Neural cell (in vitro differentiated cells): ENCODE measurements around the gene CCR6. TPM values are rescaled to one million over a fixed set of nuclear protein-coding genes. Genes with fewer than 3 reads are reported as not detected.

Source experiments
- H2AFZ ChIP-seq: fragments of 200-600, 300-800 bp; sonication (generic), shearing (Covaris generic); 2 replicates; pipeline ENCODE4 v1.6.0; 2014; ENCODE audit warnings: low read depth, mild to moderate bottlenecking, antibody characterized with exemption, low read length, moderate library complexity
- H3F3A ChIP-seq: fragments of 200-600 bp; shearing (Covaris generic); 2 replicates; pipeline ENCODE4 v1.6.1; 2016; ENCODE audit warnings: mild to moderate bottlenecking, moderate library complexity, mixed read lengths, antibody characterized with exemption, low read length; ENCODE audit not compliant: insufficient read depth, poor library complexity, severe bottlenecking
- H3K27ac ChIP-seq: fragments of 200-600, 300-800 bp; sonication (generic), shearing (Covaris generic); 2 replicates; pipeline ENCODE4 v1.5.1; 2014; ENCODE audit warnings: mild to moderate bottlenecking, low read length, moderate library complexity
- H3K27me3 ChIP-seq: fragments of 300-800, 200-600 bp; sonication (generic), shearing (Covaris generic); 2 replicates; pipeline ENCODE4 v1.6.0; 2014; ENCODE audit warnings: mild to moderate bottlenecking, low read depth, low read length, moderate library complexity; ENCODE audit not compliant: insufficient read depth
- H3K36me3 ChIP-seq: fragments of 300-800, 200-600 bp; sonication (generic), shearing (Covaris generic); 2 replicates; pipeline ENCODE4 v1.5.1; 2014; ENCODE audit warnings: mild to moderate bottlenecking, antibody characterized with exemption, low read length, moderate library complexity; ENCODE audit not compliant: insufficient read depth
- H3K4me2 ChIP-seq: fragments of 300-800, 200-600 bp; sonication (generic), shearing (Covaris generic); 2 replicates; pipeline ENCODE4 v1.6.0; 2014; ENCODE audit warnings: mild to moderate bottlenecking, low read length
- H3K4me3 ChIP-seq: fragments of 300-800, 200-600 bp; sonication (generic), shearing (Covaris generic); 2 replicates; pipeline ENCODE4 v1.5.1; 2014; ENCODE audit warnings: mild to moderate bottlenecking, low read length, moderate library complexity
- H3K79me2 ChIP-seq: fragments of 200-600 bp; shearing (Covaris generic); replicated peaks from 2 replicates; pipeline ENCODE4 v1.6.0; 2014; ENCODE audit warnings: mild to moderate bottlenecking, low read length, moderate library complexity; ENCODE audit not compliant: insufficient read depth
- H3K9ac ChIP-seq: fragments of 300-800, 200-600 bp; sonication (generic), shearing (Covaris generic); 2 replicates; pipeline ENCODE4 v1.6.1; 2016; ENCODE audit warnings: mild to moderate bottlenecking, low read length, mixed read lengths
- H3K9me2 ChIP-seq: fragments of 200-600 bp; shearing (Covaris generic); 2 replicates; pipeline ENCODE4 v1.6.1; 2016; ENCODE audit warnings: mild to moderate bottlenecking, low read length, mixed read lengths; ENCODE audit not compliant: insufficient read depth
- H3K9me3 ChIP-seq: fragments of 200-600, 300-800 bp; sonication (generic), shearing (Covaris generic); 2 replicates; pipeline ENCODE4 v1.6.1; 2016; ENCODE audit warnings: mild to moderate bottlenecking, mixed run types, low read length, moderate library complexity, mixed read lengths
- H4K20me1 ChIP-seq: fragments of 200-600 bp; shearing (Covaris generic); 2 replicates; pipeline ENCODE4 v1.6.1; 2016; ENCODE audit warnings: mild to moderate bottlenecking, mixed run types; ENCODE audit not compliant: insufficient read depth
- EP300 ChIP-seq: fragments of 450-650 bp; conservative IDR thresholded peaks from 2 replicates; pipeline ENCODE4 v1.6.1; 2014; ENCODE audit warnings: antibody characterized with exemption, mild to moderate bottlenecking, moderate library complexity; ENCODE audit not compliant: poor library complexity, severe bottlenecking
- EZH2 ChIP-seq: fragments of 200-600, 300-800 bp; shearing (Covaris generic), sonication (generic); IDR thresholded peaks from 2 replicates; pipeline ENCODE4 v1.6.1; 2014; ENCODE audit warnings: antibody characterized with exemption, low read length, borderline replicate concordance, mild to moderate bottlenecking; ENCODE audit not compliant: insufficient read depth, poor library complexity, severe bottlenecking
- MXI1 ChIP-seq: fragments of 450-650 bp; conservative IDR thresholded peaks from 2 replicates; pipeline ENCODE4 v1.6.1; 2014; ENCODE audit warnings: antibody characterized with exemption, mild to moderate bottlenecking; ENCODE audit not compliant: poor library complexity, severe bottlenecking
- POLR2AphosphoS5 ChIP-seq: IDR thresholded peaks from 2 replicates; pipeline ENCODE4 v1.6.1; 2012
- RAD21 ChIP-seq: fragments of 450-650 bp; conservative IDR thresholded peaks from 2 replicates; pipeline ENCODE4 v1.6.1; 2014; ENCODE audit warnings: antibody characterized with exemption, mild to moderate bottlenecking, moderate library complexity
- SMC3 ChIP-seq: fragments of 450-650 bp; conservative IDR thresholded peaks from 2 replicates; pipeline ENCODE4 v1.6.1; 2014; ENCODE audit warnings: antibody characterized with exemption, mild to moderate bottlenecking, moderate library complexity; ENCODE audit not compliant: poor library complexity
- TAF1 ChIP-seq: IDR thresholded peaks from 2 replicates; pipeline ENCODE4 v1.6.1; 2012; ENCODE audit warnings: low read depth
- polyA plus RNA-seq: library from polyadenylated mRNA; depleted of rRNA; stranded (reverse); fragments of >200 nt; gene quantifications from 2 replicates; pipeline ENCODE4 v1.2.3, GENCODE V29; 2014
- TF ChIP-seq, protein P1 (sequence below): fragments of 450-650 bp; IDR thresholded peaks from 2 replicates; pipeline ENCODE4 v1.5.1; 2014; ENCODE audit warnings: antibody characterized with exemption, mild to moderate bottlenecking, moderate library complexity; ENCODE audit not compliant: poor library complexity, severe bottlenecking
- TF ChIP-seq, protein P2 (sequence below): IDR thresholded peaks from 2 replicates; pipeline ENCODE4 v1.6.1; 2012; ENCODE audit warnings: borderline replicate concordance

The CCR6 gene
- polyA plus RNA-seq, 1 donor from 2014 or later = not detected

DNA sequence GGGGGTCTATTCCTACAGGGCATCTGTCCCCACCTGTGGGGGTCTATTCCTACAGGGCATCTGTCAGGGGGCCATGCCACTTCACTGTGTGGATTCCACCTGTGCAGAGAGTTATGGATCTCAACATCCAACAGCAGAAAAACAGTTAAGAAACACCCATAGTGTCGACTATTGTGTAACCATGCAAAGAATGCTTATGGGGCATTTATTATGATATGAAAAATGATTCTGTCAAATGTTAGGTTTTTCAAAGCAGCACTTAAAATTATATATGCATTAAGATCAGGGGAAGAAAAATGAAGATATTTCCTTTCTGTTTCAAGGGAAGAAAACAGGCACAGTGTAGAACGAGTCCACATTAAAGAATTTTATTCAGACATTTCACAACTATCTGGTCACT, 32.0 kb downstream of the CCR6 start:
- no peaks in the 10 kb centered on the region for H4K20me1 ChIP-seq
- H3K27ac ChIP-seq = no peak overlapping the region
- TF ChIP-seq SMC3 (no peak), RAD21 (no peak), TAF1 (no peak), EZH2 (no peak), EP300 (no peak), MXI1 (no peak), POLR2AphosphoS5 (no peak)
- TF ChIP-seq, protein P1, sequence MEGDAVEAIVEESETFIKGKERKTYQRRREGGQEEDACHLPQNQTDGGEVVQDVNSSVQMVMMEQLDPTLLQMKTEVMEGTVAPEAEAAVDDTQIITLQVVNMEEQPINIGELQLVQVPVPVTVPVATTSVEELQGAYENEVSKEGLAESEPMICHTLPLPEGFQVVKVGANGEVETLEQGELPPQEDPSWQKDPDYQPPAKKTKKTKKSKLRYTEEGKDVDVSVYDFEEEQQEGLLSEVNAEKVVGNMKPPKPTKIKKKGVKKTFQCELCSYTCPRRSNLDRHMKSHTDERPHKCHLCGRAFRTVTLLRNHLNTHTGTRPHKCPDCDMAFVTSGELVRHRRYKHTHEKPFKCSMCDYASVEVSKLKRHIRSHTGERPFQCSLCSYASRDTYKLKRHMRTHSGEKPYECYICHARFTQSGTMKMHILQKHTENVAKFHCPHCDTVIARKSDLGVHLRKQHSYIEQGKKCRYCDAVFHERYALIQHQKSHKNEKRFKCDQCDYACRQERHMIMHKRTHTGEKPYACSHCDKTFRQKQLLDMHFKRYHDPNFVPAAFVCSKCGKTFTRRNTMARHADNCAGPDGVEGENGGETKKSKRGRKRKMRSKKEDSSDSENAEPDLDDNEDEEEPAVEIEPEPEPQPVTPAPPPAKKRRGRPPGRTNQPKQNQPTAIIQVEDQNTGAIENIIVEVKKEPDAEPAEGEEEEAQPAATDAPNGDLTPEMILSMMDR = no peak
- TF ChIP-seq, protein P2, sequence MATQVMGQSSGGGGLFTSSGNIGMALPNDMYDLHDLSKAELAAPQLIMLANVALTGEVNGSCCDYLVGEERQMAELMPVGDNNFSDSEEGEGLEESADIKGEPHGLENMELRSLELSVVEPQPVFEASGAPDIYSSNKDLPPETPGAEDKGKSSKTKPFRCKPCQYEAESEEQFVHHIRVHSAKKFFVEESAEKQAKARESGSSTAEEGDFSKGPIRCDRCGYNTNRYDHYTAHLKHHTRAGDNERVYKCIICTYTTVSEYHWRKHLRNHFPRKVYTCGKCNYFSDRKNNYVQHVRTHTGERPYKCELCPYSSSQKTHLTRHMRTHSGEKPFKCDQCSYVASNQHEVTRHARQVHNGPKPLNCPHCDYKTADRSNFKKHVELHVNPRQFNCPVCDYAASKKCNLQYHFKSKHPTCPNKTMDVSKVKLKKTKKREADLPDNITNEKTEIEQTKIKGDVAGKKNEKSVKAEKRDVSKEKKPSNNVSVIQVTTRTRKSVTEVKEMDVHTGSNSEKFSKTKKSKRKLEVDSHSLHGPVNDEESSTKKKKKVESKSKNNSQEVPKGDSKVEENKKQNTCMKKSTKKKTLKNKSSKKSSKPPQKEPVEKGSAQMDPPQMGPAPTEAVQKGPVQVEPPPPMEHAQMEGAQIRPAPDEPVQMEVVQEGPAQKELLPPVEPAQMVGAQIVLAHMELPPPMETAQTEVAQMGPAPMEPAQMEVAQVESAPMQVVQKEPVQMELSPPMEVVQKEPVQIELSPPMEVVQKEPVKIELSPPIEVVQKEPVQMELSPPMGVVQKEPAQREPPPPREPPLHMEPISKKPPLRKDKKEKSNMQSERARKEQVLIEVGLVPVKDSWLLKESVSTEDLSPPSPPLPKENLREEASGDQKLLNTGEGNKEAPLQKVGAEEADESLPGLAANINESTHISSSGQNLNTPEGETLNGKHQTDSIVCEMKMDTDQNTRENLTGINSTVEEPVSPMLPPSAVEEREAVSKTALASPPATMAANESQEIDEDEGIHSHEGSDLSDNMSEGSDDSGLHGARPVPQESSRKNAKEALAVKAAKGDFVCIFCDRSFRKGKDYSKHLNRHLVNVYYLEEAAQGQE = no peak
- no peak overlapping the region for H3K9ac ChIP-seq
- no peak overlapping the region for H3K4me2 ChIP-seq
- H3F3A ChIP-seq = no peaks in the 10 kb centered on the region
- no peaks in the 10 kb centered on the region for H3K9me3 ChIP-seq
- H3K79me2 ChIP-seq = no peaks in the 10 kb centered on the region
- no peaks in the 10 kb centered on the region for H3K36me3 ChIP-seq
- no peaks in the 10 kb centered on the region for H3K27me3 ChIP-seq
- no peaks in the 10 kb centered on the region for H3K9me2 ChIP-seq
- H2AFZ ChIP-seq = no peak overlapping the region
- H3K4me3 ChIP-seq = no peak overlapping the region

DNA sequence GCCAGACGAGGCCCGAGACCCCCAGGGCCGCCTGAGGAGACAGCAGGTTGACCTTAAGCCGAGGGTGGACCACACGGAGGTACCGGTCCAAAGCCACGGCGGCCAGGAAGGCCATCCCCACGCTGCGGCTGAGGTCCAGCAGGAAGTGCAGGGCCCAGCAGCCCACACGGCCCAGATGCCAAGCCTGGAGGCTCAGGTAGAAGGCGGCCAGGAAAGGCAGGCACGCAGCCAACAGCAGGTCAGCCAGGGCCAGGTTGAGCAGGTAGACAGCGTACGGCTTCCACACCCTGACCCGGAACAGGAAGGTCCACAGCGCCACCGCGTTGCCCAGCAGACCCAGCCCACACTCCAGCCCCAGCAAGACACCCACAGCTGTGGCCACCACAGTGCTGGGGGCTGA, 34.5 kb downstream of the CCR6 start:
- H3K27ac ChIP-seq = no peak overlapping the region
- H3K36me3 ChIP-seq = no peaks in the 10 kb centered on the region
- TF ChIP-seq EP300 (no peak), POLR2AphosphoS5 (no peak), MXI1 (no peak), SMC3 (no peak), RAD21 (no peak), EZH2 (no peak), TAF1 (no peak)
- TF ChIP-seq, protein P1 = no peak
- TF ChIP-seq, protein P2 = no peak
- no peaks in the 10 kb centered on the region for H3K9me2 ChIP-seq
- no peak overlapping the region for H2AFZ ChIP-seq
- no peaks in the 10 kb centered on the region for H3K27me3 ChIP-seq
- no peak overlapping the region for H3K4me2 ChIP-seq
- H3K79me2 ChIP-seq = no peaks in the 10 kb centered on the region
- H3K9ac ChIP-seq = no peak overlapping the region
- H3K9me3 ChIP-seq = no peaks in the 10 kb centered on the region
- H3F3A ChIP-seq = no peaks in the 10 kb centered on the region
- H3K4me3 ChIP-seq = no peak overlapping the region
- no peaks in the 10 kb centered on the region for H4K20me1 ChIP-seq
